ENCODE data around the gene DRG2.

The DRG2 gene

GRCh38 chr17:18116078-18116477 lies 28.3 kb downstream of the DRG2 start:
- H3K36me3 ChIP-seq (ENCODE audit: insufficient read depth, low read length), result no peaks in the 10 kb centered on the region
- no peak overlapping the region for H3K4me2 ChIP-seq (ENCODE audit: low read depth, low read length, poor library complexity, severe bottlenecking)
- H4K20me1 ChIP-seq (ENCODE audit: insufficient read depth, low read length, poor library complexity, severe bottlenecking), result no peaks in the 10 kb centered on the region
- H3K79me2 ChIP-seq (ENCODE audit: insufficient read depth, low read length), result no peaks in the 10 kb centered on the region
- H3K9me3 ChIP-seq (ENCODE audit: insufficient read depth, low read depth, low read length), result no peaks in the 10 kb centered on the region
- no peak overlapping the region for H3K4me3 ChIP-seq (ENCODE audit: low read length, poor library complexity, severe bottlenecking)
- TF ChIP-seq EZH2phosphoT487 (IDR thresholded peaks at IDR 0.05; ENCODE audit: borderline replicate concordance) (no peak), CTCF (conservative IDR thresholded peaks at IDR 0.05; ENCODE audit: low read length) (no peak)
- H3K9ac ChIP-seq (ENCODE audit: low read depth, low read length, poor library complexity, severe bottlenecking), result no peak overlapping the region
- H2AFZ ChIP-seq (ENCODE audit: low read length), result no peak overlapping the region
- no peaks in the 10 kb centered on the region for H3F3A ChIP-seq (ENCODE audit: low read depth)
- H3K9me2 ChIP-seq (replicated peaks; ENCODE audit: low read depth, low read length), result no peaks in the 10 kb centered on the region
- no peaks in the 10 kb centered on the region for H3K4me1 ChIP-seq (ENCODE audit: insufficient read depth, low read length, poor library complexity, severe bottlenecking)
- H3K27me3 ChIP-seq (ENCODE audit: insufficient read depth, low read length, poor library complexity, severe bottlenecking), result no peaks in the 10 kb centered on the region

- Histone ChIP-seq H4K20me1 (ENCODE audit: insufficient read depth, low read length, poor library complexity, severe bottlenecking) (no peaks in the 10 kb centered on the region), H3K4me2 (ENCODE audit: low read depth, low read length, poor library complexity, severe bottlenecking) (no peak overlapping the region), H3K4me1 (ENCODE audit: insufficient read depth, low read length, poor library complexity, severe bottlenecking) (no peaks in the 10 kb centered on the region), H3F3A (ENCODE audit: low read depth) (no peaks in the 10 kb centered on the region), H3K9me2 (replicated peaks; ENCODE audit: low read depth, low read length) (no peaks in the 10 kb centered on the region), H3K27me3 (ENCODE audit: insufficient read depth, low read length, poor library complexity, severe bottlenecking) (no peaks in the 10 kb centered on the region), H3K36me3 (ENCODE audit: insufficient read depth, low read length) (no peaks in the 10 kb centered on the region), H3K4me3 (ENCODE audit: low read length, poor library complexity, severe bottlenecking) (no peak overlapping the region), H3K79me2 (ENCODE audit: insufficient read depth, low read length) (no peaks in the 10 kb centered on the region), H3K9me3 (ENCODE audit: insufficient read depth, low read depth, low read length) (no peaks in the 10 kb centered on the region), H3K9ac (ENCODE audit: low read depth, low read length, poor library complexity, severe bottlenecking) (no peak overlapping the region), H2AFZ (ENCODE audit: low read length) (no peak overlapping the region)
- TF ChIP-seq EZH2phosphoT487 (IDR thresholded peaks at IDR 0.05; ENCODE audit: borderline replicate concordance), result no peak
- no peak for TF ChIP-seq CTCF (conservative IDR thresholded peaks at IDR 0.05; ENCODE audit: low read length)
Measured at GRCh38 chr17:18117533-18117932, 29.8 kb downstream of the DRG2 start.

GRCh38 chr17:18117982-18118975 lies 30.5 kb downstream of the DRG2 start:
- Histone ChIP-seq H3K4me1 (ENCODE audit: insufficient read depth, low read length, poor library complexity, severe bottlenecking) (no peaks in the 10 kb centered on the region), H3K9ac (ENCODE audit: low read depth, low read length, poor library complexity, severe bottlenecking) (no peak overlapping the region), H4K20me1 (ENCODE audit: insufficient read depth, low read length, poor library complexity, severe bottlenecking) (no peaks in the 10 kb centered on the region), H3K36me3 (ENCODE audit: insufficient read depth, low read length) (no peaks in the 10 kb centered on the region), H3K4me2 (ENCODE audit: low read depth, low read length, poor library complexity, severe bottlenecking) (no peak overlapping the region), H3K9me2 (replicated peaks; ENCODE audit: low read depth, low read length) (no peaks in the 10 kb centered on the region), H2AFZ (ENCODE audit: low read length) (no peak overlapping the region), H3F3A (ENCODE audit: low read depth) (no peaks in the 10 kb centered on the region), H3K9me3 (ENCODE audit: insufficient read depth, low read depth, low read length) (no peaks in the 10 kb centered on the region), H3K27me3 (ENCODE audit: insufficient read depth, low read length, poor library complexity, severe bottlenecking) (no peaks in the 10 kb centered on the region), H3K4me3 (ENCODE audit: low read length, poor library complexity, severe bottlenecking) (no peak overlapping the region), H3K79me2 (ENCODE audit: insufficient read depth, low read length) (no peaks in the 10 kb centered on the region)
- TF ChIP-seq EZH2phosphoT487 (IDR thresholded peaks at IDR 0.05; ENCODE audit: borderline replicate concordance) (no peak), CTCF (conservative IDR thresholded peaks at IDR 0.05; ENCODE audit: low read length) (no peak)
